WTC11 (cell line): ENCODE measurements around the gene MAPK12.

ENCODE experiments used
- ZNF121 ChIP-seq: sonication (generic); formaldehyde crosslinking; IDR thresholded peaks from 2 replicates; pipeline ENCODE4 v1.8.0; 2023; ENCODE audit warnings: missing genetic modification reagents
- TF ChIP-seq, protein P1 (sequence below): sonication (generic); formaldehyde crosslinking; IDR thresholded peaks from 2 replicates; pipeline ENCODE4 v1.8.1; 2023; ENCODE audit warnings: mild to moderate bottlenecking, missing genetic modification reagents, moderate library complexity
- TF ChIP-seq, protein P2 (sequence below): fragments of 250-450 bp; sonication (Bioruptor Pico); IDR thresholded peaks from 2 replicates; pipeline ENCODE4 v1.8.0; 2021; ENCODE audit warnings: mild to moderate bottlenecking

DNA sequence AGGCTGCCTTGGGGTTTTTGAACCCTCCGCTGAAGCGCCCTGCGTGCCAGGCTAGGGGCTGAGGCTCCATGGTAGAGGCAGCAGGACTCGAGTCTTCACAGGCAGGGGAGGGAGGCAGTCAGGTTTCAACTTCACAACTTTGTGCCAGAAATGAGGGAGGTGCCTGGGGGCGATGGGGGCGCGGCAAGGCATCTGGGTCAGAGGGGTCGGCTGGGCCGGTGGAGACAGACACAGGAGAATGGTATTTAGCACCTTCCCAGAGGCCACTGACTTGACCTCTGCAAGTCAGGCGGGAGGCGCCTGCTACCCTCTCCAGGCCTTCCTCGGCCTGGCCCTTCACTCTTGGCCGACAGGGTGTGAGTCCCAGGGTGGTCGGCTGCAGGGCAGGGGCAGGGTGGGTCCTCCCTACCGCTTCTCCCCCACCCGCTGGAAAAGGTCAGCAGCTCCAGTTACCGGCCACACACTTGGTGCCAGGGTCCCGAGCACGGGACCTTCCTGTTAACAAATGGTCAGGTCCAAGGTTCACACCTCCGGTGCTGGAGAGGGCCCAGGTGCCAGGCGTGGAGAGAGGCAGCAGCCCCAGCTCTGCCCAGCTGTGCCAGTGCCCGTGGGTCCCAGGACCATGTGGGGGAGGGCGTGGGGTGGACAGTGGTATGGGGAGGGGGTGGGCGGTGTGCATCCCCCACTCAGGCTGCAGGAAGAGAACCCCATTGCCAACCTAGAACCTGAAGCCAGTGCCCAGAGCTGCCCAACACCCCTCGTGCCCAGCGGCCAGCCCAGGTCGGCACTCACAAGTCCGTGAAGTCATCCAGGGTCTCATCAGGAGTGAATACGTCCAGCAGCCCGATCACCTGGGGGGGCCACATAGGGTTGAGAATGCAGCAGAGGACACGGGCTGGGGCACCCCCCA, 3.8 kb downstream of the MAPK12 start:
- TF ChIP-seq, protein P1, sequence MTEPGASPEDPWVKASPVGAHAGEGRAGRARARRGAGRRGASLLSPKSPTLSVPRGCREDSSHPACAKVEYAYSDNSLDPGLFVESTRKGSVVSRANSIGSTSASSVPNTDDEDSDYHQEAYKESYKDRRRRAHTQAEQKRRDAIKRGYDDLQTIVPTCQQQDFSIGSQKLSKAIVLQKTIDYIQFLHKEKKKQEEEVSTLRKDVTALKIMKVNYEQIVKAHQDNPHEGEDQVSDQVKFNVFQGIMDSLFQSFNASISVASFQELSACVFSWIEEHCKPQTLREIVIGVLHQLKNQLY (CRISPR knock-in tag): no peak
- TF ChIP-seq ZNF121 (CRISPR knock-in tag): no peak
- TF ChIP-seq, protein P2, sequence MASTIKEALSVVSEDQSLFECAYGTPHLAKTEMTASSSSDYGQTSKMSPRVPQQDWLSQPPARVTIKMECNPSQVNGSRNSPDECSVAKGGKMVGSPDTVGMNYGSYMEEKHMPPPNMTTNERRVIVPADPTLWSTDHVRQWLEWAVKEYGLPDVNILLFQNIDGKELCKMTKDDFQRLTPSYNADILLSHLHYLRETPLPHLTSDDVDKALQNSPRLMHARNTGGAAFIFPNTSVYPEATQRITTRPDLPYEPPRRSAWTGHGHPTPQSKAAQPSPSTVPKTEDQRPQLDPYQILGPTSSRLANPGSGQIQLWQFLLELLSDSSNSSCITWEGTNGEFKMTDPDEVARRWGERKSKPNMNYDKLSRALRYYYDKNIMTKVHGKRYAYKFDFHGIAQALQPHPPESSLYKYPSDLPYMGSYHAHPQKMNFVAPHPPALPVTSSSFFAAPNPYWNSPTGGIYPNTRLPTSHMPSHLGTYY: no peak
